HG02885 (cell line): Measurements from ENCODE around the gene CGN.

Experiments
- ATAC-seq: cut with Tn5 transposase; IDR thresholded peaks from one replicate; pipeline ENCODE4 v1.9.1; 2021; ENCODE audit warnings: mild to moderate bottlenecking; ENCODE audit not compliant: unreplicated experiment, poor library complexity

The CGN gene

DNA sequence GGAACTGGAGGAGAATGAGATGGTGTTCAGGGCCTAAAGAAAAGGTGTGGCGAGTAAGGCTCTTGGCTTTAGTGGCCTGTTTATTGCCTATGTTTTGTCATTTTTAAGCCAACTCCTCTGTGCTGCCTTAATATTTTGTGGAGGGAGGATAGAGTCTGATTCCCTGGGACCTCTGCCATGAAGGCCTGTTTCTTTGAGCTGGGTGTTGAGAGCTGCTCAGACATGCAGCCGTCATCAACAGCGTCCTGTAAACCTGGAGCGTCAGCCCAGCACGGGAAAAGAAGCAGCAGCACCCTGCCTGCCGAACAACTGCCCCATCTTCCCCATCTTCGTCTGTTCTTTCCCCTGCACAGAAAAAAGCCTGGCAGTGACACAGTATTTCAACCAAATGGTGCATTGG, 73.6 kb downstream of the CGN start:
- ATAC-seq: no peak

DNA sequence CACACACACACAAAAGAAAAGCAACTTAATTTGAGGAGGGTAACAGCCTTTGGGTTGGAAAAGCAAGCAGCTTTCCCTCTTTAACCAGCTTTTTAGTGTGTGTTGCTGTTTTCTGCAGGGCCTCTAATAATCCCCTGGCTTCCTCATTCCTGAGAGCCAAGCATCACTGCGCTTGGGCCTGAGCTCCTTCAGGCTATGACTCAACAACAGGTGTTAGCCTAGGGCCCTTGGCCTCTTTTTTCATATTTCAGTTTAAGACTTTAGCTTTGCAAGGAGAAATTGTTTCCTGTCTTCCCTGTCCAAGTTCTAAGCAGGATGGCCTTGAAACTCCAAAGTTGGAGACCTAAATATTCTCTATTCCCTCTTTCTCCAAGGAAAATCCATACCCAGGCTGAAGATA, 74.4 kb downstream of the CGN start:
- no peak for ATAC-seq
